HG02763 (cell line): ENCODE data around the gene CDH18.

Experiments
- ATAC-seq: cut with Tn5 transposase; IDR thresholded peaks from one replicate; pipeline ENCODE4 v1.9.1; 2021; ENCODE audit warnings: mild to moderate bottlenecking, moderate library complexity; ENCODE audit not compliant: unreplicated experiment

Gene CDH18

GRCh38 chr5:19492861-19493260 is 495.1 kb downstream of the CDH18 start:
- ATAC-seq: no peak

GRCh38 chr5:19488786-19489185 is 499.2 kb downstream of the CDH18 start:
- no peak for ATAC-seq

- ATAC-seq: no peak
Measured at GRCh38 chr5:19487480-19487879, 500.5 kb downstream of the CDH18 start.

- no peak for ATAC-seq
Measured at GRCh38 chr5:19479562-19479961, 508.4 kb downstream of the CDH18 start.

- no peak for ATAC-seq
Measured at GRCh38 chr5:19462019-19462418, 526.0 kb downstream of the CDH18 start.

- no peak for ATAC-seq
Measured at GRCh38 chr5:19424506-19424905, 563.5 kb downstream of the CDH18 start.
